ENCODE measurements around the gene BATF2.

DNA sequence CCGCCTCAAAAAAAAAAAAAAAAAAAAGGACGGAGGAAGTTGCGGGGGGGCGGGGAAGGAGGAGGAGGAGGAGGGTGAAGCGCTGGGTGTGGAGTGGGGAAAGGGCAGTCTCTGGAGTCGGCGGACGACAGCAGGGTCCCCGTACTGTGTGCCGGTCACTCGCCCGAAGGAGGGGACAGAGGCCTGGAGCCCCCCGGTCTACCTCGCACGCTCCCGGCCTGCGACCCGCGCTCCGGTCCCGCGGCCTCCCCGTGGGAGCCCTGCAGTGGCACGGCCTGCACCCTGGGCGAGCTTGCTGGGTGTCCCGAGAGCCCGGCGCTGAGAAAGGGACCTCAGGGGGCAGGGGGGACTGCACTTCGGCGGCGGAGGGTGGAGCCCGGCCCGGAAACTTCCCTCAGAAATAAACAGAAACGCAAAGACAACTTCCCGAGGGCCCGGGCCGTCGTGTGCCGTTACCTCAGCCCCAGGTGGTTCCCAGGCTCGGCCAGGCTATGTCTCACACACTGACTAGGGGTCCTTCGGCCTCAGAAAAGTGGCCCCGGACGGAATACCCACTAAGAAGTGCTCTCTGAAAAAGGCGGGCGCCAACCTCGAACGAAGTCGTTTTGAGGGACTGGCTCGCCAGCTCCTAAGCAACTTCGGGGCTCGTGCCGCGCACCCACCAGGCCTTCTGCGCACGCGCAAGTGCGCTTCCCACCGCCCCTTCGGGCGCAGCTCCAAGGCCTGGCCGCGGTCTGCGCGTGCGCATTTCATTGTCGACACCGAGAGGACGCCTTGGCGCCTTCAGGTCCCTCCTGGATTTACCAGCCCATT, 25.1 kb downstream of the BATF2 start, which contains the start of gene MAJIN:
- TF ChIP-seq, protein P1, sequence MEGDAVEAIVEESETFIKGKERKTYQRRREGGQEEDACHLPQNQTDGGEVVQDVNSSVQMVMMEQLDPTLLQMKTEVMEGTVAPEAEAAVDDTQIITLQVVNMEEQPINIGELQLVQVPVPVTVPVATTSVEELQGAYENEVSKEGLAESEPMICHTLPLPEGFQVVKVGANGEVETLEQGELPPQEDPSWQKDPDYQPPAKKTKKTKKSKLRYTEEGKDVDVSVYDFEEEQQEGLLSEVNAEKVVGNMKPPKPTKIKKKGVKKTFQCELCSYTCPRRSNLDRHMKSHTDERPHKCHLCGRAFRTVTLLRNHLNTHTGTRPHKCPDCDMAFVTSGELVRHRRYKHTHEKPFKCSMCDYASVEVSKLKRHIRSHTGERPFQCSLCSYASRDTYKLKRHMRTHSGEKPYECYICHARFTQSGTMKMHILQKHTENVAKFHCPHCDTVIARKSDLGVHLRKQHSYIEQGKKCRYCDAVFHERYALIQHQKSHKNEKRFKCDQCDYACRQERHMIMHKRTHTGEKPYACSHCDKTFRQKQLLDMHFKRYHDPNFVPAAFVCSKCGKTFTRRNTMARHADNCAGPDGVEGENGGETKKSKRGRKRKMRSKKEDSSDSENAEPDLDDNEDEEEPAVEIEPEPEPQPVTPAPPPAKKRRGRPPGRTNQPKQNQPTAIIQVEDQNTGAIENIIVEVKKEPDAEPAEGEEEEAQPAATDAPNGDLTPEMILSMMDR (IDR thresholded peaks at IDR 0.05), result no peak
- no peak for TF ChIP-seq POLR2A (IDR thresholded peaks at IDR 0.05)

Measured in Peyer's patch (tissue), 4 donors.